ENCODE results near the gene PGD. TPM values are rescaled to one million over a fixed set of nuclear protein-coding genes. Genes with fewer than 3 reads are reported as not detected.

PGD gene
- 294 and 366 TPM in 2 replicates for total RNA-seq (ENCODE audit: low replicate concordance)
- long read RNA-seq, transcript PGD-206 (2 exons, 462 nt), result minor isoform, 5 of 1,547 reads
- long read RNA-seq, transcript PGD-201 (13 exons, 1,885 nt), result major isoform, 1,389 of 1,547 reads
- long read RNA-seq, partial matches to known transcripts, result 77 of 1,547 reads
- long read RNA-seq, other reads (novel, unspliced or antisense), result 76 of 1,547 reads

DNA sequence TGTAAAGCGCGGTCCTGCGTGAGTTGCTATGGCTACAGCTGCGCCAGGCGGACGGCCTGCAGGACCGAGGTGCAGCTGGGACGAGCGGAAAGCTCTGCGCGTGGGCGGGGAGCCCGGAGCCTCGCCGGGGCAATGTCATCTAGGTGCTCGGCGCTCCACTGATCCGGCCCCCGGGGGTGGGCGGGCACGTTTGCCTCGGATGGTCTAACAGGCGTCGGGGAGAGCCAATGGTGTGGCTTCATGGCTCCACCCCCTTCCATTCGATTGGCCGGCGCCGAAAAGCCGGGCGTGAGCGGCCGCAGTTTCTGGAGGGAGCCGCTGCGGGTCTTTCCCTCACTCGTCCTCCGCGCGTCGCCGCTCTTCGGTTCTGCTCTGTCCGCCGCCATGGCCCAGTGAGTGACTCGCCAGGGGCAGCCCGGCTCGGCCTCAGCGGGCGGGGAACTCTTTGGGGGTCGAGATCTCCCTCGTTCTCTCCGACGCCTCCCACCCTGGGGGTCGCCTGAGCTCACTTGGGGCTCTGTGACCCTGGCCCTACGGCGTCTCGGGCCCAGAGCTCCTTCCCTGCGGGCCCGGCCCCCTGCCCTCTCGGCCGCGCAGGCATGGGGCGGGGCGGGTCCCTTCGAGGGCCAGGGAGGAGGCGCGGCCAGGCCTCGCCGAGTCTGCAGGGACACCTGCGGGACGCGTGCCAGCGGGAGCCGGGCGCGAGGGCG is at the start of gene PGD:
Gene PGD, plus strand, starts transcription at position 331 of the 710 bp plus-strand sequence. Its CDS starts 54 bp downstream, at position 385.
- peaks cover 21% of the 10 kb centered on the region for H3K4me1 Mint-ChIP-seq (ENCODE audit: unreplicated experiment)
- TF ChIP-seq, protein P1, sequence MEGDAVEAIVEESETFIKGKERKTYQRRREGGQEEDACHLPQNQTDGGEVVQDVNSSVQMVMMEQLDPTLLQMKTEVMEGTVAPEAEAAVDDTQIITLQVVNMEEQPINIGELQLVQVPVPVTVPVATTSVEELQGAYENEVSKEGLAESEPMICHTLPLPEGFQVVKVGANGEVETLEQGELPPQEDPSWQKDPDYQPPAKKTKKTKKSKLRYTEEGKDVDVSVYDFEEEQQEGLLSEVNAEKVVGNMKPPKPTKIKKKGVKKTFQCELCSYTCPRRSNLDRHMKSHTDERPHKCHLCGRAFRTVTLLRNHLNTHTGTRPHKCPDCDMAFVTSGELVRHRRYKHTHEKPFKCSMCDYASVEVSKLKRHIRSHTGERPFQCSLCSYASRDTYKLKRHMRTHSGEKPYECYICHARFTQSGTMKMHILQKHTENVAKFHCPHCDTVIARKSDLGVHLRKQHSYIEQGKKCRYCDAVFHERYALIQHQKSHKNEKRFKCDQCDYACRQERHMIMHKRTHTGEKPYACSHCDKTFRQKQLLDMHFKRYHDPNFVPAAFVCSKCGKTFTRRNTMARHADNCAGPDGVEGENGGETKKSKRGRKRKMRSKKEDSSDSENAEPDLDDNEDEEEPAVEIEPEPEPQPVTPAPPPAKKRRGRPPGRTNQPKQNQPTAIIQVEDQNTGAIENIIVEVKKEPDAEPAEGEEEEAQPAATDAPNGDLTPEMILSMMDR (conservative IDR thresholded peaks at IDR 0.05), result no peak
- H3K36me3 Mint-ChIP-seq, result peaks cover 14% of the 10 kb centered on the region
- no peaks in the 10 kb centered on the region for H3K9me3 Mint-ChIP-seq
- H3K27ac Mint-ChIP-seq, result peak within 1 kb of the TSS; percentile 93
- H3K4me3 Mint-ChIP-seq, result peak within 1 kb of the TSS; percentile 96
- no peaks in the 10 kb centered on the region for H3K27me3 Mint-ChIP-seq
- peak; percentile 99 for DNase-seq (ENCODE audit: extremely low spot score, unreplicated experiment)

DNA sequence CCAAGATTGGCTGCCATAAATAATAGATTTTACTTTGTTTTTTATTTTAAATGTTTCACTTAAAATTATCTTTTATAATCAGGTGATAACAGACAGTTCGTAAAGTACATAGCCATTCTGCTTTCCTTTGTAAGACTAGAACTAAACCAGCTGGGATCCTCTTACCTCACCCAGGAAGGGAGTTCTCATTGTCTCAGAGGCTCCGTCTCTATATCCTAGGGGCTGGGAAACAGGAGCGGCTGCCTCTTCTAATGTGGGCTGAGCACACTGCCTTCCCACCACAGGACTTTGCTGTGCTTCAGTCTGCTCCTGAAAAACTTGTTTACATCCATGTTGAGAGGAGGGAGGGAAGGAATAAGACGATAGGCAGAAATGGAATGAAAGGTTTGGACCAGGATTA is 45.6 kb upstream of the PGD start:
- Mint-ChIP-seq H3K4me3 (peak overlapping the region; percentile 73), H3K27ac (peak overlapping the region; percentile 93)
- TF ChIP-seq, protein P1 (conservative IDR thresholded peaks at IDR 0.05), result no peak

DNA sequence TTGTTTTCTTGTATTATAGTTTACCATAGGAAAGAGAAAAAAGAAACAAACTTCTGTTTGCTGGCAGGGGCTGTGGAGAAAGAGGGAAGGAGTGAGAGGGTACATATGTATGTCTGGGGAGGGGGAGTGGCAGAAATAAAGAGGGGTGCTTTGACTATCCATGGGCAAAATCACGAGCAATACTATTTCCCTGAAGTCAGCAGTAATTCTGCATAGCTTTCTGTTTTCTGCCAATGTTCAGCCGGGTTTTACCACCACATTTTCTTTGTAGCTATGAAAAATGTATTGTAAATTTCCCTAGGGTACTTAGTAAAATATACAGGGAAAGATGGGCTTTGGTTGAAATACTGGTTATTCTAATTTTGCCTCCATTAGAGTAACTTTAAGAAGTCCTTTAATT is 45.2 kb upstream of the PGD start:
- H3K27ac Mint-ChIP-seq, result peak overlapping the region; percentile 93
- DNase-seq (ENCODE audit: extremely low spot score, unreplicated experiment), result no peak
- H3K36me3 Mint-ChIP-seq, result peaks cover 11% of the 10 kb centered on the region
- no peaks in the 10 kb centered on the region for H3K9me3 Mint-ChIP-seq
- TF ChIP-seq, protein P1 (conservative IDR thresholded peaks at IDR 0.05), result no peak
- H3K4me3 Mint-ChIP-seq, result peak overlapping the region; percentile 73
- no peaks in the 10 kb centered on the region for H3K27me3 Mint-ChIP-seq
- H3K4me1 Mint-ChIP-seq (ENCODE audit: unreplicated experiment), result peaks cover 7% of the 10 kb centered on the region

More for the DNA sequence above, 45.6 kb upstream of the PGD start:
- no peak for DNase-seq (ENCODE audit: extremely low spot score, unreplicated experiment)
- peaks cover 7% of the 10 kb centered on the region for H3K4me1 Mint-ChIP-seq (ENCODE audit: unreplicated experiment)
- no peaks in the 10 kb centered on the region for H3K27me3 Mint-ChIP-seq
- H3K9me3 Mint-ChIP-seq, result no peaks in the 10 kb centered on the region
- peaks cover 14% of the 10 kb centered on the region for H3K36me3 Mint-ChIP-seq

- Mint-ChIP-seq H3K9me3 (no peaks in the 10 kb centered on the region), H3K27me3 (no peaks in the 10 kb centered on the region), H3K36me3 (peaks cover 17% of the 10 kb centered on the region), H3K4me3 (no peak overlapping the region), H3K27ac (no peak overlapping the region), H3K4me1 (ENCODE audit: unreplicated experiment) (no peaks in the 10 kb centered on the region)
- TF ChIP-seq, protein P1 (conservative IDR thresholded peaks at IDR 0.05), result no peak
- DNase-seq (ENCODE audit: extremely low spot score, unreplicated experiment), result no peak
These were observed 38.8 kb upstream of the PGD start for GRCh38 chr1:10360045-10360444.

DNA sequence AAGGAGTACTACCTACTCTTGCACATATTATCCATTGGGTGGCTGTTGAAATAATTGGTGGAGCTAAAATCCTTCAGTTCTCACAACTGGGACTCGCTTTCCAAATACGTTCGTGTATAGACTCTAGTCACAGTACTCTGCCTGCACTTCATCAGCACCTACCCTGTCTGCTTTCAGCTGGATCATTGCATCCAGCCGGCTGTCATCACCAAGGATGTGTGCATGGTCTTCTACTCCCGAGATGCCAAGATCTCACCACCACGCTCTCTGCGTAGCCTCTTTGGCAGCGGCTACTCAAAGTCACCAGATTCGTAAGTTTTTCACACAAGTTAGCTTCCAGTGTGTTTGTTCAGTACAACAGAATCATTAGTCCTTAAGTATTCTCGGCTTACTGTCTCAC is 37.3 kb upstream of the PGD start:
- H3K9me3 Mint-ChIP-seq, result no peaks in the 10 kb centered on the region
- peaks cover 22% of the 10 kb centered on the region for H3K36me3 Mint-ChIP-seq
- TF ChIP-seq, protein P1 (conservative IDR thresholded peaks at IDR 0.05), result no peak
- DNase-seq (ENCODE audit: extremely low spot score, unreplicated experiment), result no peak
- H3K4me3 Mint-ChIP-seq, result no peak overlapping the region
- no peaks in the 10 kb centered on the region for H3K4me1 Mint-ChIP-seq (ENCODE audit: unreplicated experiment)
- no peaks in the 10 kb centered on the region for H3K27me3 Mint-ChIP-seq
- H3K27ac Mint-ChIP-seq, result no peak overlapping the region
